22Rv1 (cell line): ENCODE results near the gene ANKRD33B.

Experiments used
- H3K27ac ChIP-seq: fragments of 450-650 bp; 2 replicates; pipeline ENCODE4 v1.5.1; 2017
- ZFX ChIP-seq: fragments of 450-650 bp; IDR thresholded peaks from 2 replicates; pipeline ENCODE4 v1.6.1; 2017; ENCODE audit warnings: antibody characterized with exemption, borderline replicate concordance
- TF ChIP-seq, protein P1 (sequence below): fragments of 450-650 bp; IDR thresholded peaks from 2 replicates; pipeline ENCODE4 v1.5.1; 2017; ENCODE audit warnings: mild to moderate bottlenecking

The ANKRD33B gene

DNA sequence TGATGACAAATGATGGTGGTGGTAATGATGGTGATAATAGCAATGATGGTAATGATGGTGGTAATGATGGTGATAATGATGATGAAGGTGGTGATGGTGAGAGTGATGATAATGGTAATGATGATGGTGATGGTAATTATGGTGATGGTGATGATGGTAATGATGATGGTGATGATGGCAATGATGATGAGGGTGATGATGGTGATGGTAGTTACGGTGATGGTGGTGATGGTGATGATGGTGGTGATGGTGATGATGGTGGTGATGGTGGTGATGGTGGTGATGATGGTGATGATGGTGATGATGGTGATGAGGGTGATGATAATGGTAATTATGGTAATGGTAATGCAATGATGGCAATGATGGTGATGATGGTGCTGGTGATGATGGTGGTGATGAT is 106.1 kb downstream of the ANKRD33B start:
- no peak overlapping the region for H3K27ac ChIP-seq
- no peak for TF ChIP-seq ZFX

GRCh38 chr5:10671041-10672008 is 107.5 kb downstream of the ANKRD33B start:
- TF ChIP-seq ZFX = no peak
- TF ChIP-seq, protein P1, sequence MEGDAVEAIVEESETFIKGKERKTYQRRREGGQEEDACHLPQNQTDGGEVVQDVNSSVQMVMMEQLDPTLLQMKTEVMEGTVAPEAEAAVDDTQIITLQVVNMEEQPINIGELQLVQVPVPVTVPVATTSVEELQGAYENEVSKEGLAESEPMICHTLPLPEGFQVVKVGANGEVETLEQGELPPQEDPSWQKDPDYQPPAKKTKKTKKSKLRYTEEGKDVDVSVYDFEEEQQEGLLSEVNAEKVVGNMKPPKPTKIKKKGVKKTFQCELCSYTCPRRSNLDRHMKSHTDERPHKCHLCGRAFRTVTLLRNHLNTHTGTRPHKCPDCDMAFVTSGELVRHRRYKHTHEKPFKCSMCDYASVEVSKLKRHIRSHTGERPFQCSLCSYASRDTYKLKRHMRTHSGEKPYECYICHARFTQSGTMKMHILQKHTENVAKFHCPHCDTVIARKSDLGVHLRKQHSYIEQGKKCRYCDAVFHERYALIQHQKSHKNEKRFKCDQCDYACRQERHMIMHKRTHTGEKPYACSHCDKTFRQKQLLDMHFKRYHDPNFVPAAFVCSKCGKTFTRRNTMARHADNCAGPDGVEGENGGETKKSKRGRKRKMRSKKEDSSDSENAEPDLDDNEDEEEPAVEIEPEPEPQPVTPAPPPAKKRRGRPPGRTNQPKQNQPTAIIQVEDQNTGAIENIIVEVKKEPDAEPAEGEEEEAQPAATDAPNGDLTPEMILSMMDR = no peak
- H3K27ac ChIP-seq = no peak overlapping the region

- TF ChIP-seq ZFX = no peak
- TF ChIP-seq, protein P1 = no peak
- no peak overlapping the region for H3K27ac ChIP-seq
These were observed 108.5 kb downstream of the ANKRD33B start for GRCh38 chr5:10672146-10673016.

DNA sequence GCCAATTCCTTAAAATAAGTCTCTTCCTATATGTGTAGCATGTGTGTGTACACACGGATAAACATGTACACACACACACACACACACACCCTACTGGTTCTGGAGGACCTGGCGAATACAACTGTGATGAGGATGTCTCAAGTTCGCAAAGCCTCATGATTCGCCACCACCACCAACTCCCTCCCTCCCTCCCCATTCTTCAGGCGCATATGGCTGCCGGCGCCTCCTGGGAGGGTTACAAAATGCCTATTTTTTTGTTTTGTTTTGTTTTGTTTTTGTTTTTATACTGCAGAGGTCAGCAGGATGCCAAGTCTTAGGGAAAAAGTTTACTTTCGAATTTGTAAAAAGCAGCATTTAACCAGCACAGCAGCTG is 109.1 kb downstream of the ANKRD33B start:
- TF ChIP-seq, protein P1 = no peak
- TF ChIP-seq ZFX = no peak
- H3K27ac ChIP-seq = no peak overlapping the region

DNA sequence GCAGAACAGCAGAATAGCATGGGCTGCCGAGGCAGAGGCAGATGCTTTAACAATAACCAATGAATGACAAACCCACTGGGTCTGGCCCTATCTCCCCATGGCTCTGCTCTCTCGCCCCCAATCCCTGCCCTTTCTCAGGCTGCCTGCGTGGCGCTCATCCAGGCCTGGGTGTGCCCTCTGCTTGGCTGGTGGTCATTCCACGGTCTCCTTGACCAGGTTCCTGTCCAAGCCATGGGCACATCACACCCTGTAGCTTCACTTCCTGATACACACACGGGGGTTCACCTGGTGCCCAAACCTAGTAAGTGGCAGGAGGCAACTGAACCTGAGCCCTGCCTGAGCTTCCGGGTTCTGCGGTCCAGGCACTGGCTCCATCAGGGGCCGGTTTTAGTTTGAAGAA is 109.5 kb downstream of the ANKRD33B start:
- no peak for TF ChIP-seq ZFX
- TF ChIP-seq, protein P1 = no peak
- no peak overlapping the region for H3K27ac ChIP-seq

- no peak overlapping the region for H3K27ac ChIP-seq
- TF ChIP-seq ZFX = no peak
- TF ChIP-seq, protein P1 = no peak
These were observed 110.2 kb downstream of the ANKRD33B start for GRCh38 chr5:10674096-10674495.

- H3K27ac ChIP-seq = no peak overlapping the region
- TF ChIP-seq, protein P1 = no peak
- TF ChIP-seq ZFX = no peak
These were observed 110.7 kb downstream of the ANKRD33B start for GRCh38 chr5:10674582-10674981.
